Kidney epithelial cell (primary cell): ENCODE data around the gene FOXD4L6. TPM values are rescaled to one million over a fixed set of nuclear protein-coding genes. Genes with fewer than 3 reads are reported as not detected.
A peak's percentile ranks its signal among the peaks of the same experiment; 100 is the strongest.
"Not testable (repeated sequence)": the region's sequence is repeated elsewhere in the genome, so short reads cannot be mapped to it uniquely, and the experiment has no call there.

Experiments used
- DNase-seq: peaks from one replicate; pipeline ENCODE4 v3.0.0-alpha.2; 2010; ENCODE audit warnings: low read depth
- H3K27me3 ChIP-seq: 2 replicates; pipeline ENCODE4 v1.6.0; 2011; ENCODE audit warnings: low read length; ENCODE audit not compliant: control insufficient read depth, insufficient read depth
- H3K36me3 ChIP-seq: 2 replicates; pipeline ENCODE4 v1.5.1; 2011; ENCODE audit warnings: low read length; ENCODE audit not compliant: control insufficient read depth, insufficient read depth
- H3K4me3 ChIP-seq: 2 replicates; pipeline ENCODE4 v1.5.1; 2011; ENCODE audit warnings: low read depth, mild to moderate bottlenecking, control low read depth, low read length
- CTCF ChIP-seq: IDR thresholded peaks from 2 replicates; pipeline ENCODE4 v1.5.1; 2011; ENCODE audit warnings: mild to moderate bottlenecking, moderate library complexity, low read length, control low read depth, inconsistent platforms; ENCODE audit not compliant: insufficient read depth, poor library complexity, severe bottlenecking
- total RNA-seq: library from RNA; depleted of rRNA; stranded (reverse); fragments of >200 nt; gene quantifications from 2 replicates; pipeline ENCODE4 v1.2.3, GENCODE V29; 2015

FOXD4L6 gene
- total RNA-seq, 1 donor from 2014 or later = not detected

- not testable (repeated sequence) for H3K36me3 ChIP-seq, H3K27me3 ChIP-seq, DNase-seq, H3K4me3 ChIP-seq
- peak; percentile 22 for TF ChIP-seq CTCF
Measured at GRCh38 chr9:41088450-41089059, 39.9 kb downstream of the FOXD4L6 start.

- H3K4me3 ChIP-seq, DNase-seq, H3K27me3 ChIP-seq, H3K36me3 ChIP-seq: not testable (repeated sequence)
Measured at GRCh38 chr9:41087929-41088328, 40.6 kb downstream of the FOXD4L6 start.

- H3K27me3 ChIP-seq, H3K36me3 ChIP-seq, H3K4me3 ChIP-seq, DNase-seq: not testable (repeated sequence)
Measured at GRCh38 chr9:41087157-41087780, 41.2 kb downstream of the FOXD4L6 start.

- H3K36me3 ChIP-seq, H3K4me3 ChIP-seq, H3K27me3 ChIP-seq, DNase-seq: not testable (repeated sequence)
Measured at GRCh38 chr9:41086685-41087084, 41.8 kb downstream of the FOXD4L6 start.

- not testable (repeated sequence) for DNase-seq, H3K4me3 ChIP-seq, H3K27me3 ChIP-seq, H3K36me3 ChIP-seq
Measured at GRCh38 chr9:41086215-41086614, 42.3 kb downstream of the FOXD4L6 start.

- DNase-seq, H3K4me3 ChIP-seq, H3K36me3 ChIP-seq: not testable (repeated sequence)
Measured at GRCh38 chr9:41082358-41082757, 46.1 kb downstream of the FOXD4L6 start.

GRCh38 chr9:41079464-41079863, 49.0 kb downstream of the FOXD4L6 start:
- H3K36me3 ChIP-seq, H3K27me3 ChIP-seq, H3K4me3 ChIP-seq, DNase-seq: not testable (repeated sequence)

More at GRCh38 chr9:41082358-41082757, 46.1 kb downstream of the FOXD4L6 start:
- H3K27me3 ChIP-seq = not testable (repeated sequence)

- H3K27me3 ChIP-seq, H3K36me3 ChIP-seq, H3K4me3 ChIP-seq, DNase-seq: not testable (repeated sequence)
Measured at GRCh38 chr9:41077586-41077985, 50.9 kb downstream of the FOXD4L6 start.

Other genes starting within 250 kb of the FOXD4L6 start
- gene ZNG1F, start 60.6 kb upstream of the FOXD4L6 start, total RNA-seq = 6.9 and 7.7 TPM in 2 replicates